ENCODE measurements around the gene KRTAP10-2.
"Not testable (repeated sequence)": the region's sequence is repeated elsewhere in the genome, so short reads cannot be mapped to it uniquely, and the experiment has no call there.

KRTAP10-2 gene

GRCh38 chr21:44509539-44509938 is 41.8 kb downstream of the KRTAP10-2 start:
- peak; percentile 67 for DNase-seq
- in situ Hi-C loops (cut with HindIII; ENCODE audit: low pct_ligation_motif_present, low pct_unique_long_range_greater_than_20kb, low sequenced_read_pairs) = no loop called here

- no peak for DNase-seq
- in situ Hi-C loops (cut with HindIII; ENCODE audit: low pct_ligation_motif_present, low pct_unique_long_range_greater_than_20kb, low sequenced_read_pairs) = no loop called here
Observed at GRCh38 chr21:44508711-44509445, 42.4 kb downstream of the KRTAP10-2 start.

- in situ Hi-C loops (cut with HindIII; ENCODE audit: low pct_ligation_motif_present, low pct_unique_long_range_greater_than_20kb, low sequenced_read_pairs) = no loop called here
- DNase-seq = no peak
Observed at GRCh38 chr21:44508426-44508710, 42.9 kb downstream of the KRTAP10-2 start.

GRCh38 chr21:44507673-44508425 is 43.5 kb downstream of the KRTAP10-2 start:
- in situ Hi-C loops (cut with HindIII; ENCODE audit: low pct_ligation_motif_present, low pct_unique_long_range_greater_than_20kb, low sequenced_read_pairs) = no loop called here
- no peak for DNase-seq

GRCh38 chr21:44506279-44507255 is 44.7 kb downstream of the KRTAP10-2 start:
- in situ Hi-C loops (cut with HindIII; ENCODE audit: low pct_ligation_motif_present, low pct_unique_long_range_greater_than_20kb, low sequenced_read_pairs) = no loop called here
- no peak for DNase-seq

GRCh38 chr21:44505673-44506278 is 45.5 kb downstream of the KRTAP10-2 start:
- no peak for DNase-seq
- in situ Hi-C loops (cut with HindIII; ENCODE audit: low pct_ligation_motif_present, low pct_unique_long_range_greater_than_20kb, low sequenced_read_pairs) = no loop called here

GRCh38 chr21:44503901-44504399 is 47.4 kb downstream of the KRTAP10-2 start:
- in situ Hi-C loops (cut with HindIII; ENCODE audit: low pct_ligation_motif_present, low pct_unique_long_range_greater_than_20kb, low sequenced_read_pairs) = no loop called here
- no peak for DNase-seq

GRCh38 chr21:44503006-44503889 is 48.1 kb downstream of the KRTAP10-2 start:
- in situ Hi-C loops (cut with HindIII; ENCODE audit: low pct_ligation_motif_present, low pct_unique_long_range_greater_than_20kb, low sequenced_read_pairs); DNase-seq: not testable (repeated sequence)

- DNase-seq = no peak
- in situ Hi-C loops (cut with HindIII; ENCODE audit: low pct_ligation_motif_present, low pct_unique_long_range_greater_than_20kb, low sequenced_read_pairs) = no loop called here
Observed at GRCh38 chr21:44502171-44502958, 48.9 kb downstream of the KRTAP10-2 start.
